H9 (cell line): ENCODE measurements around the gene RHBDL1. TPM values are rescaled to one million over a fixed set of nuclear protein-coding genes. Genes with fewer than 3 reads are reported as not detected.

Experiments used
- DNase-seq: peaks from one replicate; pipeline ENCODE4 v3.0.0-alpha.2; 2017
- H2AFZ ChIP-seq: one replicate; pipeline ENCODE4 v1.6.1; 2013; ENCODE audit warnings: mild to moderate bottlenecking, low read length, control low read depth, moderate library complexity
- H2AK5ac ChIP-seq: 2 replicates; pipeline ENCODE4 v1.6.1; 2013; ENCODE audit warnings: low read length, control low read depth, mixed read lengths; ENCODE audit not compliant: insufficient read length
- H2BK120ac ChIP-seq: one replicate; pipeline ENCODE4 v1.6.1; 2013; ENCODE audit warnings: low read depth, mild to moderate bottlenecking, low read length, control low read depth, inconsistent platforms; ENCODE audit not compliant: poor library complexity, severe bottlenecking
- H2BK12ac ChIP-seq: 2 replicates; pipeline ENCODE4 v1.6.1; 2013; ENCODE audit warnings: low read length, control low read depth, mixed read lengths, low read depth; ENCODE audit not compliant: insufficient read length
- H2BK15ac ChIP-seq: 2 replicates; pipeline ENCODE4 v1.6.1; 2013; ENCODE audit warnings: low read depth, low read length, control low read depth
- H2BK20ac ChIP-seq: one replicate; pipeline ENCODE4 v1.6.1; 2013; ENCODE audit warnings: low read depth, mild to moderate bottlenecking, low read length, control low read depth, inconsistent platforms; ENCODE audit not compliant: poor library complexity, severe bottlenecking
- H2BK5ac ChIP-seq: 2 replicates; pipeline ENCODE4 v1.6.1; 2013; ENCODE audit warnings: low read length, control low read depth, mixed read lengths; ENCODE audit not compliant: insufficient read length
- H3K14ac ChIP-seq: 2 replicates; pipeline ENCODE4 v1.6.1; 2013; ENCODE audit warnings: low read length, control low read depth; ENCODE audit not compliant: insufficient read depth
- H3K18ac ChIP-seq: 2 replicates; pipeline ENCODE4 v1.6.1; 2013; ENCODE audit warnings: low read depth, mild to moderate bottlenecking, mixed read lengths, low read length, control low read depth; ENCODE audit not compliant: insufficient read length
- H3K23ac ChIP-seq: 2 replicates; pipeline ENCODE4 v1.6.1; 2013; ENCODE audit warnings: low read length, control low read depth, mixed read lengths, low read depth; ENCODE audit not compliant: insufficient read length
- H3K23me2 ChIP-seq: 2 replicates; pipeline ENCODE4 v1.6.1; 2013; ENCODE audit warnings: low read depth, mild to moderate bottlenecking, mixed read lengths, low read length, control low read depth; ENCODE audit not compliant: insufficient read length, poor library complexity, severe bottlenecking
- H3K27ac ChIP-seq: 2 replicates; pipeline ENCODE4 v1.5.1; 2013; ENCODE audit warnings: low read length, control low read depth, mixed read lengths, low read depth; ENCODE audit not compliant: insufficient read length
- H3K27me3 ChIP-seq: 2 replicates; pipeline ENCODE4 v1.6.1; 2013; ENCODE audit warnings: low read length, control low read depth, inconsistent platforms; ENCODE audit not compliant: insufficient read depth
- H3K4ac ChIP-seq: 2 replicates; pipeline ENCODE4 v1.6.1; 2013; ENCODE audit warnings: low read depth, mild to moderate bottlenecking, control low read depth, inconsistent platforms, low read length, moderate library complexity
- H3K4me1 ChIP-seq: 2 replicates; pipeline ENCODE4 v1.6.1; 2013; ENCODE audit warnings: low read length, control low read depth, inconsistent platforms; ENCODE audit not compliant: insufficient read depth
- H3K4me2 ChIP-seq: 2 replicates; pipeline ENCODE4 v1.6.1; 2013; ENCODE audit warnings: low read length, control low read depth, mixed read lengths; ENCODE audit not compliant: insufficient read length, insufficient read depth
- H3K56ac ChIP-seq: 2 replicates; pipeline ENCODE4 v1.6.1; 2013; ENCODE audit warnings: low read depth, mild to moderate bottlenecking, mixed read lengths, low read length, control low read depth; ENCODE audit not compliant: insufficient read length
- H3K79me1 ChIP-seq: 2 replicates; pipeline ENCODE4 v1.6.1; 2013; ENCODE audit warnings: low read depth, mild to moderate bottlenecking, moderate library complexity, low read length, control low read depth, inconsistent platforms; ENCODE audit not compliant: insufficient read depth, poor library complexity, severe bottlenecking
- H3K79me2 ChIP-seq: 2 replicates; pipeline ENCODE4 v1.6.1; 2013; ENCODE audit warnings: low read length, control low read depth, inconsistent platforms; ENCODE audit not compliant: insufficient read depth
- H3K9ac ChIP-seq: 2 replicates; pipeline ENCODE4 v1.6.1; 2013; ENCODE audit warnings: low read length, control low read depth, mixed read lengths; ENCODE audit not compliant: insufficient read length; ENCODE audit errors: extremely low read depth
- H3K9me3 ChIP-seq: one replicate; pipeline ENCODE4 v1.6.1; 2013; ENCODE audit warnings: low read depth, low read length, inconsistent platforms; ENCODE audit not compliant: control insufficient read depth
- H3T11ph ChIP-seq: one replicate; pipeline ENCODE4 v1.6.1; 2013; ENCODE audit warnings: mild to moderate bottlenecking, low read length, control low read depth, inconsistent platforms
- H4K20me1 ChIP-seq: one replicate; pipeline ENCODE4 v1.6.1; 2013; ENCODE audit not compliant: control insufficient read depth, insufficient read length, insufficient read depth
- H4K5ac ChIP-seq: 2 replicates; pipeline ENCODE4 v1.6.1; 2013; ENCODE audit warnings: low read depth, mild to moderate bottlenecking, mixed read lengths, low read length, control low read depth; ENCODE audit not compliant: insufficient read length
- H4K8ac ChIP-seq: replicated peaks from 2 replicates; pipeline ENCODE4 v1.6.1; 2013; ENCODE audit warnings: low read length, control low read depth, mixed read lengths, low read depth; ENCODE audit not compliant: insufficient read length
- H4K91ac ChIP-seq: 2 replicates; pipeline ENCODE4 v1.6.1; 2013; ENCODE audit warnings: low read depth, mild to moderate bottlenecking, moderate library complexity, mixed read lengths, low read length, control low read depth; ENCODE audit not compliant: insufficient read length
- H3K27ac Mint-ChIP-seq, 3 experiments: 2 replicates in 2 of 3; 3 replicates in 1 of 3; pipeline ENCODE4 v1.8.0; 2020 to 2021; ENCODE audit warnings: mixed read lengths in 3 of 3, mild to moderate bottlenecking in 1 of 3, moderate library complexity in 1 of 3
- H3K27me3 Mint-ChIP-seq: 2 replicates; pipeline ENCODE4 v1.8.0; 2021; ENCODE audit warnings: low read depth, mild to moderate bottlenecking, moderate library complexity, mixed read lengths
- H3K36me3 Mint-ChIP-seq, 3 experiments: 2 replicates in 2 of 3; 3 replicates in 1 of 3; pipeline ENCODE4 v1.8.0; 2020 to 2021; ENCODE audit warnings: low read depth in 3 of 3, mixed read lengths in 3 of 3; ENCODE audit not compliant: insufficient read depth in 1 of 3
- H3K4me1 Mint-ChIP-seq, 2 experiments: 2 replicates each; pipeline ENCODE4 v1.8.0; 2020; ENCODE audit warnings: mixed read lengths in 2 of 2
- H3K4me3 Mint-ChIP-seq, 2 experiments: 2 replicates in 1 of 2; 3 replicates in 1 of 2; pipeline ENCODE4 v1.8.0; 2020 to 2021; ENCODE audit warnings: mild to moderate bottlenecking in 2 of 2, mixed read lengths in 2 of 2, moderate library complexity in 1 of 2
- H3K9me3 Mint-ChIP-seq, 2 experiments: 2 replicates in 1 of 2; 3 replicates in 1 of 2; pipeline ENCODE4 v1.8.0; 2020; ENCODE audit warnings: mild to moderate bottlenecking in 2 of 2, mixed read lengths in 2 of 2, moderate library complexity in 1 of 2
- WGBS: extraction: QIAGEN DNeasy Blood & Tissue Kit; methylation state at CpG from one replicate; pipeline ENCODE4 v1.1.7; 2013; ENCODE audit warnings: missing lambda C conversion rate, low lambda C conversion rate, mixed read lengths; ENCODE audit not compliant: insufficient read length; ENCODE audit errors: extremely low coverage; 5-methylcytosine and 5-hydroxymethylcytosine counted together
- total RNA-seq: library from RNA; stranded (reverse); gene quantifications from 2 replicates; pipeline ENCODE4 v1.2.1, GENCODE V29; 2021
- TF ChIP-seq, protein P1 (sequence below): fragments of 200-600 bp; sonication (generic); conservative IDR thresholded peaks from 3 replicates; pipeline ENCODE4 v1.8.0; 2021; ENCODE audit warnings: antibody characterized with exemption, mild to moderate bottlenecking

Gene RHBDL1
- total RNA-seq, 1 experiment from 2014 or later: 7.6 TPM

DNA sequence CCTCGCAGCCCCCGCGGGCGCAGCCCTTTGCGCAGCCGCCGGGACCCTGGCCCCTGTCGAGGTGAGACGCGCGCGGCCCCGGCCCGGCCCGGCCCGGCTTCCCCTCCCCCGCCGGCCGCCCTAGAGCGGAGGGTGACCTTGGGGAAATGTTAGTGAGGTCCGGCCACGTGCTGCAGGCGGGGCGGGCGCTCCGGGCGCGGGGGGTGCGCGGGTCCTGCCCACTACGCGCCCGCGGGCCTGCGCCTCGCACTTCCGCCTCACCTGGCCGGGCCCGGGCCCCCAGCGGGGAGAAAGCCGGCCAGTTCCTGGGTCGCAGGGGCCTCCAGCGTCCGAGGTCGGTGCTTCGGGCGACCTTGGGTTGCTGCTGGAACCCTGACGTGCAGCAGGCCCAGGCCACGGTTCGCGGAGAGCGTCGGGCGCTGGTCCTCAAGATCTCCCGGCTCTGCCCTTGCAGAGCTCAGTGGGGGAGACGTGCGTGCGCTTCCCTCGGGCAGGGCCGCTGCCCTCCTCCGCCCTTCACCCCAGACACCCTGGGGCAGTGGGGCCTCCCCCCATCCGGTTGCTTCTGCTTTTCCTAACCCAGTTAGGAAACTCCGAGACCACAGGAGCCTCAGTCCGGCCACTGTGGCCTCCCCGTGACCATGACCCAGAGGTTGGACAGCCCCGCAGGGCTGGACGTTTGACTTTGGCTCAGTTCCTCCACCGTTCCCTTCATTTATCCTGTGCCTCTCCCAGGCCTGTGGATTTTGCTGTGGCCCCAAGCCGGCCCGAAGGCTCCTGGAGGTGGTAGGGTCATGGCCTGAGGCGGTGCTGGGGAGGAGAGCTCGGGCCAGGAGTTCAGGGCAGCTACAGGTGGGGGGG lies 33.1 kb upstream of the RHBDL1 start:
- peak overlapping the region; percentile 1 for H3K9ac ChIP-seq
- no peak for DNase-seq
- peaks cover 13 to 27% of the 10 kb centered on the region in 2 experiments for H3K4me1 Mint-ChIP-seq
- TF ChIP-seq, protein P1, sequence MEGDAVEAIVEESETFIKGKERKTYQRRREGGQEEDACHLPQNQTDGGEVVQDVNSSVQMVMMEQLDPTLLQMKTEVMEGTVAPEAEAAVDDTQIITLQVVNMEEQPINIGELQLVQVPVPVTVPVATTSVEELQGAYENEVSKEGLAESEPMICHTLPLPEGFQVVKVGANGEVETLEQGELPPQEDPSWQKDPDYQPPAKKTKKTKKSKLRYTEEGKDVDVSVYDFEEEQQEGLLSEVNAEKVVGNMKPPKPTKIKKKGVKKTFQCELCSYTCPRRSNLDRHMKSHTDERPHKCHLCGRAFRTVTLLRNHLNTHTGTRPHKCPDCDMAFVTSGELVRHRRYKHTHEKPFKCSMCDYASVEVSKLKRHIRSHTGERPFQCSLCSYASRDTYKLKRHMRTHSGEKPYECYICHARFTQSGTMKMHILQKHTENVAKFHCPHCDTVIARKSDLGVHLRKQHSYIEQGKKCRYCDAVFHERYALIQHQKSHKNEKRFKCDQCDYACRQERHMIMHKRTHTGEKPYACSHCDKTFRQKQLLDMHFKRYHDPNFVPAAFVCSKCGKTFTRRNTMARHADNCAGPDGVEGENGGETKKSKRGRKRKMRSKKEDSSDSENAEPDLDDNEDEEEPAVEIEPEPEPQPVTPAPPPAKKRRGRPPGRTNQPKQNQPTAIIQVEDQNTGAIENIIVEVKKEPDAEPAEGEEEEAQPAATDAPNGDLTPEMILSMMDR: no peak
- no peak overlapping the region for H4K8ac ChIP-seq
- H3K9me3 Mint-ChIP-seq: no peaks in the 10 kb centered on the region
- H3K14ac ChIP-seq: 0 out of 2 replicates have a peak overlapping the region, but pooled peaks have one; percentile 10
- H2BK12ac ChIP-seq: no peak overlapping the region
- H3K9me3 ChIP-seq: no peaks in the 10 kb centered on the region
- H3K27ac ChIP-seq: no peak overlapping the region
- no peak overlapping the region for H3K4ac ChIP-seq
- no peak overlapping the region for H2BK20ac ChIP-seq
- H3K27me3 ChIP-seq: no peaks in the 10 kb centered on the region
- no peak overlapping the region for H2BK5ac ChIP-seq
- no peaks in the 10 kb centered on the region for H4K20me1 ChIP-seq
- no peaks in the 10 kb centered on the region; the same call in 1 of the 2 replicates for H3K27me3 Mint-ChIP-seq
- no peak overlapping the region for H2BK120ac ChIP-seq
- H2BK15ac ChIP-seq: no peak overlapping the region
- no peak overlapping the region for H2AFZ ChIP-seq
- no peak overlapping the region for H3K23ac ChIP-seq
- no peak overlapping the region for H3T11ph ChIP-seq
- H3K79me1 ChIP-seq: no peaks in the 10 kb centered on the region
- peak overlapping the region; percentile 68 to 77 for H3K4me3 Mint-ChIP-seq
- peak overlapping the region; percentile 0 for H3K18ac ChIP-seq
- no peak overlapping the region for H3K56ac ChIP-seq
- H4K5ac ChIP-seq: no peak overlapping the region
- no peak overlapping the region for H4K91ac ChIP-seq
- no peaks in the 10 kb centered on the region; the same call in 1 of the 2 replicates for H3K4me1 ChIP-seq
- H2AK5ac ChIP-seq: no peak overlapping the region
- H3K23me2 ChIP-seq: peaks cover 6% of the 10 kb centered on the region
- H3K27ac Mint-ChIP-seq: peak overlapping the region in 1 of 3 experiments; percentile 53; a peak in 1 of 7 replicates
- no peaks in the 10 kb centered on the region for H3K79me2 ChIP-seq
- WGBS: no CpG with 5 or more reads among the region's 72 CpGs
- peak overlapping the region; percentile 55 for H3K4me2 ChIP-seq
- peaks cover 2 to 15% (median 4%) of the 10 kb centered on the region in 3 experiments; a peak in 4 of 7 replicates for H3K36me3 Mint-ChIP-seq
